NT2/D1 (cell line): ENCODE measurements around the gene METTL16.

Experiments
- SUZ12 ChIP-seq: IDR thresholded peaks from 2 replicates; pipeline ENCODE4 v1.6.1; 2011; ENCODE audit not compliant: insufficient read length, insufficient read depth; ENCODE audit errors: extremely low read depth
- YY1 ChIP-seq: IDR thresholded peaks from 2 replicates; pipeline ENCODE4 v1.6.1; 2011; ENCODE audit not compliant: insufficient read length, insufficient read depth
- ZNF274 ChIP-seq: IDR thresholded peaks from 2 replicates; pipeline ENCODE4 v1.6.1; 2011; ENCODE audit warnings: mild to moderate bottlenecking, low read depth, low read length

DNA sequence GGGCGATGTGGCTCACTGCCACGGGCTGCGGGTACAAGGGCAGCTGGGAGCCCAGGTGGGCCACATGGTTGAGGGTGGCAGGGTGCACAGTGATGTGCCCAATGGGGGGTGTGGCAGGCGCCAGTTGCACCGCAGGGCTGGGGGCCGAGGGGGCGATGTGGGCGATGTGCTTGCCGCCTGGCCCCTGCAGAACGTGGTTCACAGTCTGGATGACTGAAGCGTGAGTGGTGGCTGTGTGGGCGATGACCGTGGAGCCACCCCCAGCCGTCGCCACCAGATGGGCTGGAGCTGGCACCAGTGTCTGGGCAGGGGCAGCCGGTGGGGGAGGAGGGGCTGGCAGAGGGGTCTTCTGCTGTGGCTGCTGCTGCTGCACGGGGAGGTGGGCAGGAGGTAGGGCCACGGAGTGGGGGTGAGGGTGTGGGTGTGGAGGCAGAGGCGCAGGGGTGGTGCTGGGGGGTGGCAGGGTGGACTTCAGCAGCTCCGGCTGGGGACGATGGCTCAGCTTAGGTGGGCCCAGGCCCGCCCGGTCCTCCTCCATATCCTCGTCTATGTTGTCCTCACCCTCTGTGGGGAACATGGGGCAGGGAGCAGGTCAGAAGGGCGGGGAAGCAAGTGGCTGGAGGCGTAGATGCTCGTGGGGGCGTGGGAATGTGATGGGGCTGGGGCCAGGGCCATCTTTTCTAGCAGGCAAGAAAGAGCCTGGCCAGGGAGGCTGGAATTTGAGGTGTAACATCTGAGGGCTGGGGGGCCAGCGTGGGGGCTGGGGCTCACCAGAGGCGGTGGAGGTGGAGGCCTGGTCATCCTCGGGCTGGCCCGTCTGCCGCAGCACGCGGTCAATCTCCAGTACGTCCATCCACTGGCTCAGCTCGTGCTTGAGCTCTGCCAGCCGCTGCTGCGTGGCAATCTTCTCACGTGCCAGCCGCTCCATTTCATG, 124.3 kb downstream of the METTL16 start:
- TF ChIP-seq SUZ12 (no peak), YY1 (no peak), ZNF274 (no peak)
